IPS DF 4.7 (cell line): ENCODE results near the gene KTN1.

Source experiments
- DNase-seq: peaks from one replicate; pipeline ENCODE4 v3.0.0-alpha.2; 2013; ENCODE audit warnings: low spot score; ENCODE audit errors: extremely low read depth

The KTN1 gene

GRCh38 chr14:55665067-55665675 lies 85.2 kb downstream of the KTN1 start:
- no peak for DNase-seq

- no peak for DNase-seq
These were observed 87.8 kb downstream of the KTN1 start for GRCh38 chr14:55667801-55668200.

GRCh38 chr14:55671641-55672040 lies 91.6 kb downstream of the KTN1 start:
- no peak for DNase-seq

- DNase-seq, result no peak
These were observed 93.0 kb downstream of the KTN1 start for GRCh38 chr14:55673048-55673447.

- no peak for DNase-seq
These were observed 101.1 kb downstream of the KTN1 start for GRCh38 chr14:55681096-55681495.

- DNase-seq, result no peak
These were observed 105.1 kb downstream of the KTN1 start for GRCh38 chr14:55684956-55685584.

GRCh38 chr14:55686713-55687112 lies 106.7 kb downstream of the KTN1 start:
- DNase-seq, result no peak

- no peak for DNase-seq
These were observed 108.6 kb downstream of the KTN1 start for GRCh38 chr14:55688566-55688965.

- DNase-seq, result no peak
These were observed 110.2 kb downstream of the KTN1 start for GRCh38 chr14:55689981-55690871.

GRCh38 chr14:55691659-55692058 lies 111.7 kb downstream of the KTN1 start:
- no peak for DNase-seq

- no peak for DNase-seq
These were observed 113.9 kb downstream of the KTN1 start for GRCh38 chr14:55693904-55694303.

- DNase-seq, result no peak
These were observed 117.4 kb downstream of the KTN1 start for GRCh38 chr14:55697414-55697861.

- no peak for DNase-seq
These were observed 118.0 kb downstream of the KTN1 start for GRCh38 chr14:55698051-55698450.

- peak; percentile 46 for DNase-seq
These were observed 119.4 kb downstream of the KTN1 start for GRCh38 chr14:55699131-55700057.

GRCh38 chr14:55701638-55702037 lies 121.6 kb downstream of the KTN1 start:
- DNase-seq, result no peak

GRCh38 chr14:55702511-55702910 lies 122.5 kb downstream of the KTN1 start:
- DNase-seq, result no peak

- DNase-seq, result no peak
These were observed 124.6 kb downstream of the KTN1 start for GRCh38 chr14:55704654-55705053.

- DNase-seq, result no peak
These were observed 125.8 kb downstream of the KTN1 start for GRCh38 chr14:55705651-55706364.

GRCh38 chr14:55706365-55706684 lies 126.3 kb downstream of the KTN1 start:
- DNase-seq, result no peak

- DNase-seq, result no peak
These were observed 126.9 kb downstream of the KTN1 start for GRCh38 chr14:55706893-55707292.

GRCh38 chr14:55707365-55707804 lies 127.4 kb downstream of the KTN1 start:
- DNase-seq, result no peak
